ENCODE measurements around the gene PDE11A. TPM values are rescaled to one million over a fixed set of nuclear protein-coding genes. Genes with fewer than 3 reads are reported as not detected.

The PDE11A gene
- total and polyA plus RNA-seq, 12 donors: 0.26 to 2.9 (median 0.58) TPM

- Histone ChIP-seq H3K27me3 (no peaks in the 10 kb centered on the region), H3K27ac (no peak overlapping the region), H3K4me3 (no peak overlapping the region), H3K36me3 (replicated peaks in 1 of 2) (no peaks in the 10 kb centered on the region), H3K9me3 (replicated peaks in 1 of 3) (no peaks in the 10 kb centered on the region), H3K4me1 (replicated peaks in 1 of 2) (no peaks in the 10 kb centered on the region)
- TF ChIP-seq, protein P1, sequence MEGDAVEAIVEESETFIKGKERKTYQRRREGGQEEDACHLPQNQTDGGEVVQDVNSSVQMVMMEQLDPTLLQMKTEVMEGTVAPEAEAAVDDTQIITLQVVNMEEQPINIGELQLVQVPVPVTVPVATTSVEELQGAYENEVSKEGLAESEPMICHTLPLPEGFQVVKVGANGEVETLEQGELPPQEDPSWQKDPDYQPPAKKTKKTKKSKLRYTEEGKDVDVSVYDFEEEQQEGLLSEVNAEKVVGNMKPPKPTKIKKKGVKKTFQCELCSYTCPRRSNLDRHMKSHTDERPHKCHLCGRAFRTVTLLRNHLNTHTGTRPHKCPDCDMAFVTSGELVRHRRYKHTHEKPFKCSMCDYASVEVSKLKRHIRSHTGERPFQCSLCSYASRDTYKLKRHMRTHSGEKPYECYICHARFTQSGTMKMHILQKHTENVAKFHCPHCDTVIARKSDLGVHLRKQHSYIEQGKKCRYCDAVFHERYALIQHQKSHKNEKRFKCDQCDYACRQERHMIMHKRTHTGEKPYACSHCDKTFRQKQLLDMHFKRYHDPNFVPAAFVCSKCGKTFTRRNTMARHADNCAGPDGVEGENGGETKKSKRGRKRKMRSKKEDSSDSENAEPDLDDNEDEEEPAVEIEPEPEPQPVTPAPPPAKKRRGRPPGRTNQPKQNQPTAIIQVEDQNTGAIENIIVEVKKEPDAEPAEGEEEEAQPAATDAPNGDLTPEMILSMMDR (IDR thresholded peaks at IDR 0.05): no peak
- no peak for TF ChIP-seq POLR2A (IDR thresholded peaks at IDR 0.05)
- intact Hi-C loops (cut with DNase I): no loop called here
- no peak for DNase-seq
- 80 to 88% (median 85%) methylated on average over 1 of the region's 1 CpG for WGBS, 4 donors
Observed at GRCh38 chr2:177830881-177831386, 241.6 kb downstream of the PDE11A start.

DNA sequence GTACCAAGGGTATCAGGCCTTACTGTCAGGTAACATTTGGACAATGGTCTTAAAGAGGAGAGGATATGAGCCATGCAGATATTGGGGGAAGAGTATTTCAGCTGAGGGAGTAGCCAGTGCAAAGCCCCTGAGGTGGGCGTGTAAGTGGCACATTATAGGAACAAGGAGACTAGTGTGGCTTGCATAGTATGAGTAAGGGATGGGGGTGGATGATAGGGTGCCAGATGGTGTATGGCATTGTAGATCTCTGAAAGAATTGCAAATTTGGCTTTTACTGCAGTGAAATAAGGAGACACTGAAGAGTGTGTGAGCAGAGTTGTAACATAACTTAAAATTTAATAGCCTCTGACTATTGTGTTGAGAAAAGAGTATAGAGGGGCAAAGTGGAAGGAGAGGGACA, 244.0 kb downstream of the PDE11A start:
- no peak overlapping the region for H3K27ac ChIP-seq
- TF ChIP-seq, protein P1 (IDR thresholded peaks at IDR 0.05): no peak
- TF ChIP-seq POLR2A (IDR thresholded peaks at IDR 0.05): no peak
- intact Hi-C loops (cut with DNase I): no loop called here

DNA sequence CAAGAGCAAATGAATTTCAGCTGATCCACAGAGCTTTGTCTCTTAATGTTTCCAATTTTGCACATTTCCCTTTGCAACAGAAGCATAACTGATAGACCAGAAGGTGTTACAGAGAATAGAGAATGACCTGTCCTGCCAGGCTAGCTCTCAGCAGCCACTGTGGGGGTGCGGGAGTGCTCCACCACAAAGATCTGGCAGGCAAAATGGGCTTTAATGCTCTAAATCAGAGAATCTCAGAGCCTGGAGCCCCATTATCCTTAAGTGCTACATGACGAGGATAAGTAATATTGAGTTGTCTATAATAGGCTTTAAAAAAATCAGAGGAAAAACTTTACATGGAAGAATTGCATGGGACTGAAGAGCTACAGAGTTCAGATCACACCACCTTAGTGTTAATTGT, 245.7 kb downstream of the PDE11A start:
- Histone ChIP-seq H3K9me3 (replicated peaks in 1 of 3) (no peaks in the 10 kb centered on the region), H3K27ac (no peak overlapping the region), H3K36me3 (replicated peaks in 1 of 2) (no peaks in the 10 kb centered on the region), H3K4me1 (replicated peaks in 1 of 2) (no peaks in the 10 kb centered on the region), H3K27me3 (no peaks in the 10 kb centered on the region), H3K4me3 (no peak overlapping the region)
- no peak for DNase-seq
- intact Hi-C loops (cut with DNase I): no loop called here
- TF ChIP-seq, protein P1 (IDR thresholded peaks at IDR 0.05): no peak
- no peak for TF ChIP-seq POLR2A (IDR thresholded peaks at IDR 0.05)
- 72 to 87% (median 82%) methylated on average over 2 of the region's 2 CpGs for WGBS, 4 donors

More for the DNA sequence above, 244.0 kb downstream of the PDE11A start:
- Histone ChIP-seq H3K27me3 (no peaks in the 10 kb centered on the region), H3K4me1 (replicated peaks in 1 of 2) (no peaks in the 10 kb centered on the region), H3K9me3 (replicated peaks in 1 of 3) (no peaks in the 10 kb centered on the region), H3K4me3 (no peak overlapping the region), H3K36me3 (replicated peaks in 1 of 2) (no peaks in the 10 kb centered on the region)
- WGBS, 4 donors: 62 to 86% (median 81%) methylated on average over 1 of the region's 1 CpG
- DNase-seq: no peak

- Histone ChIP-seq H3K4me3 (no peak overlapping the region), H3K27ac (no peak overlapping the region), H3K4me1 (replicated peaks in 1 of 2) (no peaks in the 10 kb centered on the region), H3K36me3 (replicated peaks in 1 of 2) (no peaks in the 10 kb centered on the region), H3K27me3 (no peaks in the 10 kb centered on the region), H3K9me3 (replicated peaks in 1 of 3) (no peaks in the 10 kb centered on the region)
- DNase-seq: no peak
- 68 to 85% (median 77%) methylated on average over 3 of the region's 3 CpGs for WGBS, 4 donors
- intact Hi-C loops (cut with DNase I): no loop called here
- TF ChIP-seq, protein P1 (IDR thresholded peaks at IDR 0.05): no peak
- TF ChIP-seq POLR2A (IDR thresholded peaks at IDR 0.05): no peak
Observed at GRCh38 chr2:177822941-177823340, 249.6 kb downstream of the PDE11A start.

Measured in adrenal gland (tissue), 12 donors.